Measurements from ENCODE around the gene ACACA. TPM values are rescaled to one million over a fixed set of nuclear protein-coding genes. Genes with fewer than 3 reads are reported as not detected.

The ACACA gene
- polyA plus RNA-seq, 1 experiment, result 26.9 TPM

DNA sequence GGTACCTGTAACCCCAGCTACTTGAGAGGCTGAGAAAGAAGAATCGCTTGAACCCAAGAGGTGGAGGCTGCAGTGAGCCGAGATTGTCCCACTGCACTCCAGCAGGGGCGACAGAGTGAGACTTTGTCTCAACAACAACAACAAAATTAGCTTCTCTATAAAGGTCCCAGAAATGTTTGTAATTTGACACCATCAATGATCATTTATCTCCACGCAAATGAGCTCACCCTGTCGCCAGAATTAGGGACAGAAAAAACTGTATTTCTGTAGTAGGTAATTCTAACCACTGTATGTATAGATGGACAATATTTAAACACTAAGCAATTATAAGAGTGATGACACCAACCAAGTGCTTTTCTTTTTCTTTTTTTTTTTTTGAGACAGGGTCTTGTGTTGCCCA lies 20.2 kb downstream of the ACACA start:
- no peak for TF ChIP-seq CTCF (IDR thresholded peaks at IDR 0.05; ENCODE audit: insufficient read depth, low read depth, low read length)
- Histone ChIP-seq H3K36me3 (ENCODE audit: control insufficient read depth, insufficient read depth, low read length) (no peaks in the 10 kb centered on the region), H3K27me3 (ENCODE audit: control insufficient read depth, insufficient read depth, low read length) (no peaks in the 10 kb centered on the region), H3K4me3 (ENCODE audit: low read depth, low read length) (no peak overlapping the region)
- DNase-seq (ENCODE audit: low read depth), result no peak
- POLR2A ChIA-PET, result no interaction called here
- CTCF ChIA-PET, result interaction anchor here (0.8 to 2.9 kb wide), 5 partner anchors 10 to 154 kb away, joined by 3 to 12 read pairs (median 5); partner anchors contain the start of gene C17orf78

GRCh38 chr17:37385474-37385990 lies 21.1 kb downstream of the ACACA start:
- Histone ChIP-seq H3K27me3 (ENCODE audit: control insufficient read depth, insufficient read depth, low read length) (no peaks in the 10 kb centered on the region), H3K4me3 (ENCODE audit: low read depth, low read length) (no peak overlapping the region), H3K36me3 (ENCODE audit: control insufficient read depth, insufficient read depth, low read length) (no peaks in the 10 kb centered on the region)
- CTCF ChIA-PET, result interaction anchor here (0.8 to 2.9 kb wide), 4 partner anchors 9 to 155 kb away, joined by 3 to 12 read pairs (median 6); partner anchors contain the start of gene C17orf78
- DNase-seq (ENCODE audit: low read depth), result no peak
- POLR2A ChIA-PET, result no interaction called here
- no peak for TF ChIP-seq CTCF (IDR thresholded peaks at IDR 0.05; ENCODE audit: insufficient read depth, low read depth, low read length)

GRCh38 chr17:37384560-37385149 lies 22.0 kb downstream of the ACACA start:
- Histone ChIP-seq H3K36me3 (ENCODE audit: control insufficient read depth, insufficient read depth, low read length) (no peaks in the 10 kb centered on the region), H3K4me3 (ENCODE audit: low read depth, low read length) (no peak overlapping the region), H3K27me3 (ENCODE audit: control insufficient read depth, insufficient read depth, low read length) (no peaks in the 10 kb centered on the region)
- ChIA-PET CTCF (interaction anchor here (2.9 kb wide), 1 partner anchor 11 kb away, joined by 12 read pairs; no protein-coding TSS in a partner anchor), POLR2A (no interaction called here)
- DNase-seq (ENCODE audit: low read depth), result no peak
- TF ChIP-seq CTCF (IDR thresholded peaks at IDR 0.05; ENCODE audit: insufficient read depth, low read depth, low read length), result no peak

GRCh38 chr17:37382056-37382455 lies 24.6 kb downstream of the ACACA start:
- TF ChIP-seq CTCF (IDR thresholded peaks at IDR 0.05; ENCODE audit: insufficient read depth, low read depth, low read length), result no peak
- H3K36me3 ChIP-seq (ENCODE audit: control insufficient read depth, insufficient read depth, low read length), result no peaks in the 10 kb centered on the region
- H3K27me3 ChIP-seq (ENCODE audit: control insufficient read depth, insufficient read depth, low read length), result no peaks in the 10 kb centered on the region
- H3K4me3 ChIP-seq (ENCODE audit: low read depth, low read length), result no peak overlapping the region
- ChIA-PET POLR2A (no interaction called here), CTCF (interaction anchor here (2.3 kb wide), 1 partner anchor 8 kb away, joined by 13 read pairs; no protein-coding TSS in a partner anchor)
- no peak for DNase-seq (ENCODE audit: low read depth)

DNA sequence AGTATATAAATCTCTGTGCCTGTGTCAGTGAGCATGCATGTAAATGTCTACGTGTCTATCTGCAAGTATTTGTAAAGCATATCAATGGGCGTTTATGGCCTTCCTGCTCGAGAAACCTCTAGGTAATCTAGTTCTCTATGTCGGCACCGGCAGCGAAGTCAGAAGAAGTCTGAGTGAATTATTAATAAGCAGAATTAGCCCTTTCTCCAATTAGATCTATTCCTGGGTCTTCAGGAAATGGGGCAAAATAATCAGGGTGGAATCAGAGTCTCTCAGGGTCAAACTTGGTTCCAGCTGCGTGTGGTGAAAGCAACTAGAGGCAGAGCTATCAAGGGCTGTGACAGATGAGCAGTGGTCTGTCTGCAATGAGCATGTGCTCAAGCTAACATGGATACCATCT lies 30.9 kb downstream of the ACACA start, which contains the start of gene C17orf78:
TSS of gene C17orf78 (plus strand) at position 280 of the 400 bp plus-strand sequence. CDS start at position 388, 108 bp downstream.
- no peaks in the 10 kb centered on the region for H3K27me3 ChIP-seq (ENCODE audit: control insufficient read depth, insufficient read depth, low read length)
- H3K4me3 ChIP-seq (ENCODE audit: low read depth, low read length), result no peak within 1 kb of the TSS
- no peaks in the 10 kb centered on the region for H3K36me3 ChIP-seq (ENCODE audit: control insufficient read depth, insufficient read depth, low read length)
- DNase-seq (ENCODE audit: low read depth), result no peak
- ChIA-PET POLR2A (no interaction called here), CTCF (interaction anchor here (0.8 to 2.8 kb wide), 8 partner anchors 11 to 1406 kb away, joined by 3 to 16 read pairs (median 3); no protein-coding TSS in a partner anchor)
- no peak for TF ChIP-seq CTCF (IDR thresholded peaks at IDR 0.05; ENCODE audit: insufficient read depth, low read depth, low read length)

Data from BJ (cell line).